ENCODE measurements around the gene DSTN. TPM values are rescaled to one million over a fixed set of nuclear protein-coding genes. Genes with fewer than 3 reads are reported as not detected.

DSTN gene
- total RNA-seq, 1 donor from 2014 or later: 149 TPM

DNA sequence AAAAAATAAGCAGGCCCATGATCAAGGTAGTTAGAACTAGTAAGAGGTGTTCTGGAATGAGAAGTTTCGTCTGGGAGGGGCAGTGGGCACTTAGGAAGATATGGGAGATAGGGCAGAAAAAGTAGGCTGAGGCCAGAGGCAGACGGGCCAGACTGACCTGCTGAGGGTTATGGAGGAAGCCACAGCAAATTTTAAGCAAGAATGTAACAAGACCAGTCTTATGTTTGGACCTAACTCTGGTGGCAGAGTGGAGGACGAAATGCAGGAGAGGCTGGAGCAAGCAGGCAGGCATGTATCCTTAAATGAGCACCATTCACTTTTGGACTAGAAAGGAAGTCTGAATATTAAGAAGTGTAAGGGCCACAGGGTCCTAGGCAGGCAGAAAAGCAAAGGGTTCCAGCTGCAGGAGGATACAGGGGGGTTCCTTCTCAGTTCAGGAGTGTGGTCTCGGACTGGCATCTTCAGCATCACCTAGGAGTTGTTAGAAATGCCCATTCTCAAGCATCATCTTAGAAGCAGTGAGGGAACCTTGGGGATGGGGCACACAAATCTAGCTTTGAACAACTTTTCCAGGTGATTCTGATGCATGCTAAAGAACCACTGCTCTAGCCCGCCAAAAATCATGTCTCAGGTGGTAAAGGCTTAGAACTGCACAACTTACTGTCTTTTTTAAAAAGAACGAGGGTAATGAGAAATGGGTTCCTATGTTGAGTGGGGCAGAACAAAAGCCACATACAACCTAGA is 1.7 kb upstream of the DSTN start:
- Histone ChIP-seq H3K27me3 (ENCODE audit: control insufficient read depth, insufficient read depth, low read length) (no peaks in the 10 kb centered on the region), H3K4me3 (ENCODE audit: low read depth, low read length) (peak overlapping the region; percentile 99), H3K36me3 (ENCODE audit: control insufficient read depth, insufficient read depth, low read length) (no peaks in the 10 kb centered on the region)
- DNase-seq (ENCODE audit: low read depth): no peak
- FAIRE-seq: no peak
- TF ChIP-seq CTCF (IDR thresholded peaks at IDR 0.05; ENCODE audit: insufficient read depth, low read length, severe bottlenecking): no peak

GRCh38 chr20:17568972-17569521 is 828 bp upstream of the DSTN start:
- H3K4me3 ChIP-seq (ENCODE audit: low read depth, low read length): peak overlapping the region; percentile 99
- DNase-seq (ENCODE audit: low read depth): peak; percentile 96
- TF ChIP-seq CTCF (IDR thresholded peaks at IDR 0.05; ENCODE audit: insufficient read depth, low read length, severe bottlenecking): no peak
- H3K36me3 ChIP-seq (ENCODE audit: control insufficient read depth, insufficient read depth, low read length): peaks cover 1% of the 10 kb centered on the region
- FAIRE-seq: no peak
- no peaks in the 10 kb centered on the region for H3K27me3 ChIP-seq (ENCODE audit: control insufficient read depth, insufficient read depth, low read length)

GRCh38 chr20:17570347-17571152 is 675 bp downstream of the DSTN start:
- TF ChIP-seq CTCF (IDR thresholded peaks at IDR 0.05; ENCODE audit: insufficient read depth, low read length, severe bottlenecking): no peak
- Histone ChIP-seq H3K4me3 (ENCODE audit: low read depth, low read length) (peak overlapping the region; percentile 99), H3K36me3 (ENCODE audit: control insufficient read depth, insufficient read depth, low read length) (peaks cover 4% of the 10 kb centered on the region), H3K27me3 (ENCODE audit: control insufficient read depth, insufficient read depth, low read length) (no peaks in the 10 kb centered on the region)
- no peak for DNase-seq (ENCODE audit: low read depth)
- no peak for FAIRE-seq

DNA sequence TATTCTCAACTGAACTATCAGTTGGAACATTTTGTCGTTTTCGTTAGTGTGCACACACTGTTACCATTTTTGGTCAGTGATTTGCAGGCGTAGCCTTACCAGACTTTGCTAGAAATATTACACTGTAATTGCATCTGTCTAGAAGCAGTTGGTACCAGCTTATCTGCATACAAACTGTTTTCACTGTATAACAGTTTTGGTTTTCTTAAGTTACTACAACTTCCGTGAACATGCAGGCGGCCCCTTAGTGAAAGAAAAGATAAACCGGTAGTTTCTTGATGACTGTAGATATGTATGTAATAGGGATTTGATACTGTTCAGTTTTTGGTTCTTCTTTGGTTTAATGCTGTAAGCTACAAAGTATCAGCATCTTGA is 1.3 kb downstream of the DSTN start:
- peak overlapping the region; percentile 99 for H3K4me3 ChIP-seq (ENCODE audit: low read depth, low read length)
- DNase-seq (ENCODE audit: low read depth): no peak
- no peaks in the 10 kb centered on the region for H3K27me3 ChIP-seq (ENCODE audit: control insufficient read depth, insufficient read depth, low read length)
- H3K36me3 ChIP-seq (ENCODE audit: control insufficient read depth, insufficient read depth, low read length): peaks cover 4% of the 10 kb centered on the region
- no peak for FAIRE-seq
- no peak for TF ChIP-seq CTCF (IDR thresholded peaks at IDR 0.05; ENCODE audit: insufficient read depth, low read length, severe bottlenecking)

DNA sequence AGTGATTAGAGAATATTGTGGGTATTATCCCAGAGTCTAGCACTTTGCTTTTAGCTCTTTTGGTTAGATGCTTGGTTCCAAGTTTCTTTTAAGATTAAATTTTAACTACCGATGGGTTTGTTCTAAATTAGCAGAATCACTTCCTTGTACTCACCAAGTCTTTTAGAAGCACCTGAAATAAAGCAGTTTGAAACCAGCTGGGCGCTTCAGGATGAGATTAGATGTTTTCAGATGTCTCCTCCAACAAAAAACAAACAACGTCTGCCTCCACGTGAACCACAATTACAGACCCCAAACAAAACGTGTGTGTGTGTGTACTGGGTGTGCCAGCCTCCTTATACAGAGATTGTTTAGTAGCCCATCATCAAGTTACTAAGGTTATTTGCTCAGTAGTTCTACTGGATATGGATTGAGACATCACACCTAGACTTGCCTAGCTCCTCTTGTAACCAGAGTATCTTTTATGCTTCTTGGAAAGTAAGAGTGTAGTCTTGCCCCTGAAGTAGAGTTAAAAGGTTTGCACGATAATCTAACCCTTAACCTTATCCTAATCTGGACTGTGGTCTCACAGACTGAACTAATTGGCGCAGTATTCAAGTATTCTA is 2.3 kb downstream of the DSTN start:
- Histone ChIP-seq H3K4me3 (ENCODE audit: low read depth, low read length) (peak overlapping the region; percentile 99), H3K27me3 (ENCODE audit: control insufficient read depth, insufficient read depth, low read length) (no peaks in the 10 kb centered on the region), H3K36me3 (ENCODE audit: control insufficient read depth, insufficient read depth, low read length) (peaks cover 4% of the 10 kb centered on the region)
- no peak for TF ChIP-seq CTCF (IDR thresholded peaks at IDR 0.05; ENCODE audit: insufficient read depth, low read length, severe bottlenecking)
- DNase-seq (ENCODE audit: low read depth) (peak; percentile 59), FAIRE-seq (no peak)
